H1 (cell line): ENCODE results near the gene RCAN2. TPM values are rescaled to one million over a fixed set of nuclear protein-coding genes. Genes with fewer than 3 reads are reported as not detected.

Source experiments
- HDAC2 ChIP-seq, 2 experiments: fragments of 300-600 bp in 1 of 2; sonication (generic) in 1 of 2; IDR thresholded peaks; 2 replicates each; pipeline ENCODE4 v1.6.1; 2011 to 2012; ENCODE audit warnings: low read depth in 2 of 2, low read length in 2 of 2, mild to moderate bottlenecking in 2 of 2, moderate library complexity in 2 of 2, borderline replicate concordance in 1 of 2, inconsistent platforms in 1 of 2
- KDM1A ChIP-seq: fragments of 200-600, 300-600 bp; sonication (generic); IDR thresholded peaks from 2 replicates; pipeline ENCODE4 v1.7.1; 2016; ENCODE audit warnings: mild to moderate bottlenecking, low read length, borderline replicate concordance
- TEAD4 ChIP-seq: IDR thresholded peaks from 2 replicates; pipeline ENCODE4 v1.6.1; 2012; ENCODE audit warnings: low read depth, low read length, inconsistent platforms, mixed read lengths
- polyA plus RNA-seq, 7 experiments: library from polyadenylated mRNA; depleted of rRNA in 3 of 7; stranded (reverse) in 5 of 7; unstranded in 2 of 7; fragments of >200 nt in 5 of 7; fragments of 200-250 nt in 2 of 7; gene quantifications; 1 replicate in 5 of 7; 2 replicates in 1 of 7; 4 replicates in 1 of 7; pipeline versions ENCODE4 v1.2.1 to v1.2.3, GENCODE V29; 2011 to 2013; ENCODE audit warnings: missing spikeins in 2 of 7, mixed read lengths in 2 of 7
- total RNA-seq: library from RNA; stranded (reverse); fragmentation: NEBNext Ultra II Directional; extraction: Animal tissue kit (Norgen Biotek cat#: 25700); gene quantifications from 2 replicates; pipeline ENCODE4 v1.2.1, GENCODE V29; 2021

Gene RCAN2
- total and polyA plus RNA-seq, 2 of the 8 experiments (the other 6 are each of a cell fraction or from before 2014, with no cell fraction given): 5.0 to 8.5 TPM

DNA sequence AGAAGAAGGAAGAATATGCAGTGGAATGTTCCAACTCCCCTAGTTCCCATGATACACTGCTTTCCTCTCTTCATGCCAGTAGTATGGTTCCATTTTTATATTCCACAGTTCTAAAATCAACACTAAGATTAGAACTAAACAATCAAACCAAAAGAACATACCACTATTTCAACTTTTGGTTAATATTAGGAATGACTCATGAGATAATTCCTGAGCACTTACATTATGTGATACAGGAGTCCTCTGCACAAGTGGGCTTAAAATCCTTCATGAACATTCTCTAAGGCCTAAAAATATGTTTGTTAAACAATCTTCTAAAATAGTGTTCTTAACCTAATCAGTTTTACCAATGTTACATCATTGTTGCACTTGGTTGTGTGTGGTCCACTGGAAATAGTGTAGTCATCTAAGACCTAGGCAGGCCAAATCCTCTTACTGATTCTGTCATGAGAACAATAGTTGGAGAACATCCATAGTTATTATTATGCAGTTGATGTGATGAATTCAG lies 30.3 kb upstream of the RCAN2 start (continued):
- TF ChIP-seq TEAD4 (no peak), HDAC2 (IDR thresholded peaks at IDR 0.05; ENCODE audit: borderline replicate concordance in 1 of 2, low read depth in 2 of 2, low read length in 2 of 2) (no peak), KDM1A (no peak)
